ENCODE results near the gene ATAD2B.

ATAD2B gene

GRCh38 chr2:23836505-23836904 lies 90.4 kb downstream of the ATAD2B start:
- no peak for DNase-seq

GRCh38 chr2:23835988-23836387 lies 90.9 kb downstream of the ATAD2B start:
- no peak for DNase-seq

GRCh38 chr2:23835423-23835822 lies 91.5 kb downstream of the ATAD2B start:
- no peak for DNase-seq

DNA sequence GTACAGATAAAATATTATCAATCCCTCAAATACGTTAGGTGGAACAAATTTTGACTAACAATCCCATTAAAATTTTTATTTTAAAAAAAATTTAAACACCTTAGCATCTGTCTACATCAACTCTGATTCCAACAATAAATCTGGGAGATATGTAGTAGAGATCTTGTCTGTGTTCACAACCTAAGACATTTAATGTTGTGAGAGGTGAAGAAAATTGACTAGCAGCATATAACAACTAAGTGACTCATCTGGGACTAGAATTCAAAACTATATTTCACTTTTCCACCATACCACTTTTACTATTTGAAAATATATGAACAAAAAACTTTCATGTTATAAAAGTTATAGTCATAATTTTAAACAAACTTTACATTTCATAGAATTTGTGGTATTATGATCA lies 97.9 kb downstream of the ATAD2B start:
- no peak for DNase-seq

DNA sequence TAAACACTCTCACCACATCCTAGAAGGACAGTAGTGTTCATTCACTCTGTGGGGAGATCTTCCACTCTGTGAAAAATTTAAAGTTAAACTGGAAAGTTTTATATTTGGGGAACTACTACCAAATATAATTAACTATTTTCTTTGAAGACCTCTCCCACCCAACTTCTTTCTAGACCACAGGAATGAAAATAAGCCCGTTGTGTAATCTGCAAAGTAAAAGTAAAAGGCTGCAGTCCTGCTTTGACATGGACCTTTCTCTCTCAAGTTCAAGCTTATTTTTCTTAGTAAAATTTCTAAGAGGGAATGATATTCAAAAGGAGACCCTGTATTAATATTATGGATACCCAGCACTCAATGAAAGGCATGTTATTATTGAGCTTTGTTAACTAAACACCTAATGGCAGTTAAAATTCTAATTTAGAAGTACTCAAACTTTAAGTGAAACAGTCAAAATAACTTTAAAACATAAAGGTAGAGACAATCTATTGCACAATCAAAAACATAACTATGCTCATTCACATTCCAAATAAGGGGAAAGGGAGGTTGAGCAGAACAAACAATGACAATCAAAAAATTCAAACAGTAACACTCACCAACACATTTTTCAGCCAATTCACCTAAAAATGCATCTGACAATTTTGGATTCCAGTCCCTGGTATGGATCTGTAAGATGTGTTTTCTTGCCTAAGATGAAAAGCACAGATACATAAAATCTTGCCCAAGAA lies 98.5 kb downstream of the ATAD2B start:
- DNase-seq = no peak

GRCh38 chr2:23827287-23827686 lies 99.6 kb downstream of the ATAD2B start:
- DNase-seq = no peak

- DNase-seq = no peak
These were observed 100.2 kb downstream of the ATAD2B start for GRCh38 chr2:23826771-23827170.

GRCh38 chr2:23826040-23826439 lies 100.9 kb downstream of the ATAD2B start:
- DNase-seq = no peak

GRCh38 chr2:23824777-23825212 lies 102.1 kb downstream of the ATAD2B start:
- DNase-seq = peak in 1 of 2 experiments; percentile 72

GRCh38 chr2:23823863-23824262 lies 103.1 kb downstream of the ATAD2B start:
- DNase-seq = no peak

GRCh38 chr2:23814963-23815362 lies 112.0 kb downstream of the ATAD2B start:
- no peak for DNase-seq

DNA sequence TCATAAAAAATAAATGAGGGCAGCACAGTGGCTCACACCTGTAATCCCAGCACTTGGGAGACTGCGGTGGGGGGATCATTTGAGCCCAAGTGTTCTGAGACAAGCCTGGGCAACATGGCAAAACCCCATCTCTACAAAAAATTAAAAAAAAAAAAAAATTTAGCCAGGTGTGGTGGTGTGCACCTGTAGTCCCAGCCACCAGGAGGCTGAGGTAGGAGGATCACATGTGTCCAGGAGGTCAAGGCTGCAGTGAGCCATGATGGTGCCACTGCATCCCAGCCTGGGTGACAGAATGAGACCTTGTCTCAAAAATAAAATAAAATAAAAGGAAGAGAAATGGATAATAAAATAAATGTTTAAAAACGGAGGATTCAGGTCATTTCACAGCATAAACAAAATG lies 113.5 kb downstream of the ATAD2B start:
- DNase-seq = no peak

- DNase-seq = no peak
These were observed 117.8 kb downstream of the ATAD2B start for GRCh38 chr2:23809150-23809549.

DNA sequence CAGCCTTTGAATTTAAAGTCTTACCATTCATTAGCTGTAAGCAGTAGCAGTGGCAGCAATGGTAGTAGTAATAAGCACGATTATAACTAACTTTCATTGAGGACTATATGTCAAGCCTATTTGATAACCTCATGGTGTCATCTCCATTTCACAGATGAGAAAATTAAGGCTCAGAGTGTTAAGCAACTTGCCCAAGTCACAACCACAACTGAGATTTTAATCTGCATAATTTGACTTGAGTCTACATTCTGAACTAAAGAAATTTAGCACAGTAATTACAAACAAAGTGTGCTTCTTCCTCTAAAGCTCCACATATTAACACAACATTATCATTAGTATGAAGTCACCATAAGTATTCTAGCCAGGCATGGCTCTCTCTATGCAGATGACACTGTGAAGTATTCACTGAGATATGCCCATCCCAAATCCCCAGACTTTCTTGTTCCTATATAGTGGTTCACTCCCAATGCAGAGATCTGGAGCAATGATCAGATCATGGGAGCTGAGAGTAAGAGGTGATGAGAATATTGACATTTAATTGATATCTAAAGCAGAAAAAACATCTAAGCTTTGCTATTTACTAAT lies 120.2 kb downstream of the ATAD2B start:
- DNase-seq = no peak

GRCh38 chr2:23806201-23806600 lies 120.7 kb downstream of the ATAD2B start:
- no peak for DNase-seq

- DNase-seq = peak in 1 of 2 experiments; percentile 9
These were observed 122.9 kb downstream of the ATAD2B start for GRCh38 chr2:23803965-23804542.

- no peak for DNase-seq
These were observed 123.5 kb downstream of the ATAD2B start for GRCh38 chr2:23803264-23803964.

DNA sequence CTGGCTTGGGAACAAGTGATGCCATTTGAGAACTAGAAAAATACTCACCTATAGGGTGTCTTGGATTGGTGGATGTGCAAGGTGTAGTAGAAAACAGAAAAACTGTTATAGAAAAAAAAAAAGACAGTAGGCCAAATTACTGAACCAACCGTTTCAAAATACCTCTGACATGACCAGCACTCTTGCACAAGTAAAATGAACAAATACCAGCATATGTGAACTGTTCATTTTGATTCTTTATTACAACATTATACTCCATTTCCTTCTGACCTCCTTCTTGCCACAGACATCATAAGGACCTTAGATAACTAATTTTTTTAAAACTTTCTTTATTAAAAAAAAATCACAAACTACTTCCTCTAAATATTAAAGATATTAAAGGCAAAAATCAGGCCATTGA lies 125.5 kb downstream of the ATAD2B start:
- DNase-seq = no peak

DNA sequence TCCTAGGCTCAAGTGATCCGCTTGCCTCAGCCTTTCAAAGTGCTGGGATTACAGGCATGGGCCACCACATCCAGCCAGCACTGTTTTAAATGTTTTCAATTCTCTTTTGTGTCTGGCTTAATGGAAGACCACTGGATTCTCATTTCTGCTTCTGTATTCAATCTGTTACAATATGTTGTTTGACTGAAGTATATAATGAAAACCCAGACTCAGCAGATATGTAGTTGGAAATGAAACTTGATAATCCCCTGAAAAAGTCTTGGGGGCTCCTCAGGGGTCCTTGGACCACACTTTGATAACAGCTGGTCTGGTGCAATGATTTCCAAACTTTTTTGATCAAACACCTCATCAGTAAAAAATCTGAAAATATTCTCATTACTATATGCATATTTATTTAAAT lies 132.7 kb downstream of the ATAD2B start:
- DNase-seq = no peak

DNA sequence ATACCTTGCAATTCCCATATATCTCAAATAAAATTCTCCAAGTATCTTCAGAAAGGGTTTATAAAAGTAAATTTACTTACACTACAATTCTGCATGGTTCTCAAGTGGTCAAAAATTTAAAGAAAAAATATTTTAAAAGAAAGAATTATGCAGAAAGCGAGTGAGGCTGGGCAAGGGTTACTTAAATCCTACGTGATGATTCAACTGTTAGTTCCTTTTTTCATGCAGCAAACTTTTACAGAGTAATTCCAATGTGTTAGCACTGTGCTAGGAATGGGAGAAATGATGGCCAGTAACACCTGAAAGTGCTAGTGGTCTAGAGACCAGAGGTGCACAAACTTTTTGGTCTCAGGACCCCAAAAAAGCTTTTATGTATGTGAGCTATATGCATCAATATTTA lies 133.4 kb downstream of the ATAD2B start:
- no peak for DNase-seq

DNA sequence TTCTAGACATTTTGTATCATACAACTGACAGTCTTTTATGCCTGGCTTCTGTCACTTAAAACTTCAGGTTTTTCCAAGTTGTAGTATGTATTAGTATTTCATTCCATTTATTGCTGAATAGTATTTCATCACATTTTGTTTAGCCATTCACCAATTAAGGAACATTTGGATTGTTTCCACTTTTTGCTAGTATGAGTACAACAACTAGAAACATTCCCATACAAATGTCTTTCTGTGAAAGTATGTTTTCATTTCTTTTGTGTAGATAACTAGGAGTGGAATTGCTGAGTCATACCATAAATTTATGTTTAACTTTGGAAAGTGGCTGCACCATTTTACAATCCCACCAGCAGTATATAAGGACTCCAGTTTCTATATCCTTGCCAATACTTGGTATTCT lies 135.9 kb downstream of the ATAD2B start:
- no peak for DNase-seq

- no peak for DNase-seq
These were observed 137.9 kb downstream of the ATAD2B start for GRCh38 chr2:23789012-23789411.

- DNase-seq = no peak
These were observed 138.8 kb downstream of the ATAD2B start for GRCh38 chr2:23788100-23788499.

- no peak for DNase-seq
These were observed 142.0 kb downstream of the ATAD2B start for GRCh38 chr2:23784971-23785370.

Data from NCI-H526 (cell line).